Caco-2 (cell line): ENCODE data around the gene UGGT2. TPM values are rescaled to one million over a fixed set of nuclear protein-coding genes. Genes with fewer than 3 reads are reported as not detected.

Source experiments
- BruUV-seq: library from RNA; stranded (reverse); fragments of 400-500 nt; replicated peaks from 2 replicates; lab custom pipeline; 2021; lab: Mats Ljungman, UMichigan
- CTCF ChIA-PET: fragments of 300-600 bp; sonication (Branson Sonifier 250); formaldehyde crosslinking; loops from one replicate; lab custom pipeline; 2022; ENCODE audit warnings: antibody characterized with exemption; lab: Charles Lee
- POLR2A ChIA-PET: fragments of 300-600 bp; sonication (Branson Sonifier 250); formaldehyde crosslinking; loops from one replicate; lab custom pipeline; 2022; ENCODE audit warnings: antibody characterized with exemption; lab: Charles Lee
- DNase-seq, 2 experiments: peaks; one replicate each; pipeline versions ENCODE4 v3.0.0 to v3.0.0-alpha.2; 2020 to 2022
- H3K27me3 ChIP-seq: replicated peaks from 2 replicates; pipeline ENCODE4 v1.6.0; 2011; ENCODE audit warnings: low read length; ENCODE audit not compliant: control insufficient read depth, insufficient read depth
- H3K36me3 ChIP-seq: 2 replicates; pipeline ENCODE4 v1.5.1; 2011; ENCODE audit warnings: low read length; ENCODE audit not compliant: control insufficient read depth, insufficient read depth
- H3K4me1 ChIP-seq: fragments of 250-450 bp; sonication (Bioruptor Pico); 2 replicates; pipeline ENCODE4 v1.5.1; 2020; ENCODE audit warnings: mild to moderate bottlenecking
- H3K4me3 ChIP-seq: 2 replicates; pipeline ENCODE4 v1.5.1; 2011; ENCODE audit warnings: low read depth, mild to moderate bottlenecking, control low read depth, low read length
- H3K9me3 ChIP-seq: fragments of 250-450 bp; sonication (Bioruptor Pico); 2 replicates; pipeline ENCODE4 v1.5.1; 2020; ENCODE audit warnings: mild to moderate bottlenecking, moderate library complexity
- H3K27ac Mint-ChIP-seq: one replicate; pipeline ENCODE4 v1.8.0; 2022; ENCODE audit warnings: mixed read lengths; ENCODE audit not compliant: unreplicated experiment
- H3K27me3 Mint-ChIP-seq: one replicate; pipeline ENCODE4 v1.8.0; 2022; ENCODE audit warnings: mixed read lengths; ENCODE audit not compliant: insufficient read depth, unreplicated experiment
- H3K36me3 Mint-ChIP-seq: one replicate; pipeline ENCODE4 v1.8.0; 2022; ENCODE audit warnings: mild to moderate bottlenecking, mixed read lengths; ENCODE audit not compliant: insufficient read depth, unreplicated experiment
- H3K4me1 Mint-ChIP-seq: one replicate; pipeline ENCODE4 v1.8.0; 2022; ENCODE audit warnings: low read depth, mixed read lengths; ENCODE audit not compliant: unreplicated experiment
- H3K4me3 Mint-ChIP-seq: one replicate; pipeline ENCODE4 v1.8.0; 2022; ENCODE audit warnings: mild to moderate bottlenecking, moderate library complexity, mixed read lengths; ENCODE audit not compliant: unreplicated experiment
- H3K9me3 Mint-ChIP-seq: one replicate; pipeline ENCODE4 v1.8.0; 2022; ENCODE audit warnings: mixed read lengths; ENCODE audit not compliant: unreplicated experiment
- CTCF ChIP-seq, 2 experiments: fragments of 200-600 bp in 1 of 2; IDR thresholded peaks; 1 replicate in 1 of 2; 2 replicates in 1 of 2; pipeline versions ENCODE4 v1.5.1 to v1.8.0; 2011 to 2022; ENCODE audit warnings: antibody characterized with exemption in 1 of 2, control low read depth in 1 of 2, inconsistent platforms in 1 of 2, low read depth in 1 of 2, low read length in 1 of 2, mild to moderate bottlenecking in 1 of 2, moderate library complexity in 1 of 2; ENCODE audit not compliant: insufficient read depth in 1 of 2, severe bottlenecking in 1 of 2, unreplicated experiment in 1 of 2
- intact Hi-C: fragments of 100-400 bp; cut with micrococcal nuclease; formaldehyde crosslinking; loops from one replicate; pipeline ENCODE4 v1.10.0; 2022; ENCODE audit not compliant: unreplicated experiment
- total RNA-seq: library from RNA; stranded (reverse); gene quantifications from 2 replicates; pipeline ENCODE4 v1.2.3, GENCODE V29; 2022

UGGT2 gene
- total RNA-seq, 1 experiment from 2014 or later: 35.5 TPM

GRCh38 chr13:95870421-95870820 lies 182.8 kb downstream of the UGGT2 start:
- Mint-ChIP-seq H3K27ac (no peak overlapping the region), H3K9me3 (no peaks in the 10 kb centered on the region), H3K27me3 (no peaks in the 10 kb centered on the region), H3K36me3 (peaks cover 6% of the 10 kb centered on the region), H3K4me1 (no peaks in the 10 kb centered on the region), H3K4me3 (no peak overlapping the region)
- BruUV-seq: no TSS peak
- Histone ChIP-seq H3K4me1 (no peaks in the 10 kb centered on the region), H3K27me3 (no peaks in the 10 kb centered on the region), H3K4me3 (no peak overlapping the region), H3K9me3 (no peaks in the 10 kb centered on the region), H3K36me3 (no peaks in the 10 kb centered on the region; the same call in 1 of the 2 replicates)
- CTCF ChIA-PET: no interaction called here
- POLR2A ChIA-PET: no interaction called here
- TF ChIP-seq CTCF (IDR thresholded peaks at IDR 0.05; ENCODE audit: insufficient read depth in 1 of 2, low read depth in 1 of 2, low read length in 1 of 2, severe bottlenecking in 1 of 2, unreplicated experiment in 1 of 2): no peak
- intact Hi-C loops: no loop called here
- DNase-seq: no peak

- H3K4me3 ChIP-seq: no peak overlapping the region
- no peaks in the 10 kb centered on the region for H3K9me3 ChIP-seq
- no peak for DNase-seq
- ChIA-PET CTCF (no interaction called here), POLR2A (no interaction called here)
- BruUV-seq: no TSS peak
- H3K27me3 ChIP-seq: no peaks in the 10 kb centered on the region
- Mint-ChIP-seq H3K27ac (no peak overlapping the region), H3K36me3 (no peaks in the 10 kb centered on the region), H3K27me3 (no peaks in the 10 kb centered on the region), H3K4me1 (peaks cover 8% of the 10 kb centered on the region), H3K9me3 (no peaks in the 10 kb centered on the region), H3K4me3 (no peak overlapping the region)
- no peak for TF ChIP-seq CTCF (IDR thresholded peaks at IDR 0.05; ENCODE audit: insufficient read depth in 1 of 2, low read depth in 1 of 2, low read length in 1 of 2, severe bottlenecking in 1 of 2, unreplicated experiment in 1 of 2)
- H3K36me3 ChIP-seq: no peaks in the 10 kb centered on the region
- peaks cover 8% of the 10 kb centered on the region for H3K4me1 ChIP-seq
- intact Hi-C loops: no loop called here
These were observed 188.1 kb downstream of the UGGT2 start for GRCh38 chr13:95865080-95865615.

- no peak overlapping the region for H3K27ac Mint-ChIP-seq
- H3K36me3 Mint-ChIP-seq: no peaks in the 10 kb centered on the region
- H3K9me3 Mint-ChIP-seq: no peaks in the 10 kb centered on the region
- no peak overlapping the region for H3K4me3 Mint-ChIP-seq
- DNase-seq: no peak
- ChIA-PET CTCF (no interaction called here), POLR2A (no interaction called here)
- no TSS peak for BruUV-seq
- no peak for TF ChIP-seq CTCF (IDR thresholded peaks at IDR 0.05; ENCODE audit: insufficient read depth in 1 of 2, low read depth in 1 of 2, low read length in 1 of 2, severe bottlenecking in 1 of 2, unreplicated experiment in 1 of 2)
- peaks cover 8% of the 10 kb centered on the region for H3K4me1 Mint-ChIP-seq
- Histone ChIP-seq H3K36me3 (no peaks in the 10 kb centered on the region), H3K4me3 (no peak overlapping the region), H3K4me1 (peaks cover 8% of the 10 kb centered on the region), H3K9me3 (no peaks in the 10 kb centered on the region), H3K27me3 (no peaks in the 10 kb centered on the region)
- intact Hi-C loops: no loop called here
- no peaks in the 10 kb centered on the region for H3K27me3 Mint-ChIP-seq
These were observed 190.8 kb downstream of the UGGT2 start for GRCh38 chr13:95862408-95862807.
